Stimulated activated memory B cell treated with anti-CD40 and anti-IgM and Interleukin-4, amounts not matched to agents 10 μg/mL and 1 μg/mL and 100 μg/mL, for 72 hours (primary cell): ENCODE data around the gene RAMP3.
A peak's percentile ranks its signal among the peaks of the same experiment; 100 is the strongest.
"Not testable (repeated sequence)": the region's sequence is repeated elsewhere in the genome, so short reads cannot be mapped to it uniquely, and the experiment has no call there.

Experiments used
- ATAC-seq: fragments of 150-1000 bp; cut with Tn5 transposase; 2 replicates; pipeline ENCODE4 v1.10.0; 2021
- H3K27ac Mint-ChIP-seq: one replicate; pipeline ENCODE4 v1.8.0; 2022; ENCODE audit warnings: mild to moderate bottlenecking, mixed read lengths
- H3K27me3 Mint-ChIP-seq: one replicate; pipeline ENCODE4 v1.8.0; 2022; ENCODE audit warnings: mixed read lengths
- H3K36me3 Mint-ChIP-seq: one replicate; pipeline ENCODE4 v1.8.0; 2022; ENCODE audit warnings: mixed read lengths
- H3K4me1 Mint-ChIP-seq: one replicate; pipeline ENCODE4 v1.8.0; 2022; ENCODE audit warnings: mixed read lengths
- H3K4me3 Mint-ChIP-seq: one replicate; pipeline ENCODE4 v1.8.0; 2022; ENCODE audit warnings: mild to moderate bottlenecking, moderate library complexity, mixed read lengths
- H3K9me3 Mint-ChIP-seq: one replicate; pipeline ENCODE4 v1.8.0; 2022; ENCODE audit warnings: mixed read lengths

Gene RAMP3

GRCh38 chr7:45203459-45203858 is 45.9 kb downstream of the RAMP3 start:
- H3K27me3 Mint-ChIP-seq, result peaks cover 16% of the 10 kb centered on the region
- H3K4me3 Mint-ChIP-seq, result no peak overlapping the region
- H3K4me1 Mint-ChIP-seq, result peaks cover 25% of the 10 kb centered on the region
- H3K27ac Mint-ChIP-seq, result no peak overlapping the region
- no peaks in the 10 kb centered on the region for H3K36me3 Mint-ChIP-seq
- ATAC-seq, result no peak
- H3K9me3 Mint-ChIP-seq, result peaks cover 4% of the 10 kb centered on the region

GRCh38 chr7:45203936-45204445 is 46.4 kb downstream of the RAMP3 start:
- Mint-ChIP-seq H3K27ac (no peak overlapping the region), H3K27me3 (peaks cover 16% of the 10 kb centered on the region), H3K36me3 (no peaks in the 10 kb centered on the region), H3K4me1 (peaks cover 25% of the 10 kb centered on the region), H3K4me3 (peak overlapping the region; percentile 32), H3K9me3 (peaks cover 4% of the 10 kb centered on the region)
- peak; percentile 34 for ATAC-seq

GRCh38 chr7:45206266-45206665 is 48.7 kb downstream of the RAMP3 start:
- H3K27me3 Mint-ChIP-seq, H3K27ac Mint-ChIP-seq, H3K9me3 Mint-ChIP-seq, ATAC-seq, H3K4me3 Mint-ChIP-seq, H3K36me3 Mint-ChIP-seq: not testable (repeated sequence)
- peaks cover 25% of the 10 kb centered on the region for H3K4me1 Mint-ChIP-seq

GRCh38 chr7:45209909-45210308 is 52.3 kb downstream of the RAMP3 start:
- H3K36me3 Mint-ChIP-seq, ATAC-seq: not testable (repeated sequence)

GRCh38 chr7:45211066-45211465 is 53.5 kb downstream of the RAMP3 start:
- no peak overlapping the region for H3K4me3 Mint-ChIP-seq
- H3K9me3 Mint-ChIP-seq, result no peaks in the 10 kb centered on the region
- H3K36me3 Mint-ChIP-seq, result no peaks in the 10 kb centered on the region
- ATAC-seq, result no peak
- peaks cover under 1% of the 10 kb centered on the region for H3K4me1 Mint-ChIP-seq
- H3K27me3 Mint-ChIP-seq, result peaks cover 47% of the 10 kb centered on the region
- no peak overlapping the region for H3K27ac Mint-ChIP-seq

More at GRCh38 chr7:45209909-45210308, 52.3 kb downstream of the RAMP3 start:
- Mint-ChIP-seq H3K4me1 (peaks cover 12% of the 10 kb centered on the region), H3K27me3 (peaks cover 36% of the 10 kb centered on the region)
- not testable (repeated sequence) for H3K4me3 Mint-ChIP-seq, H3K9me3 Mint-ChIP-seq, H3K27ac Mint-ChIP-seq

- Mint-ChIP-seq H3K4me3 (no peak overlapping the region), H3K36me3 (no peaks in the 10 kb centered on the region), H3K9me3 (no peaks in the 10 kb centered on the region), H3K27ac (no peak overlapping the region), H3K27me3 (peaks cover 54% of the 10 kb centered on the region), H3K4me1 (no peaks in the 10 kb centered on the region)
- no peak for ATAC-seq
Measured at GRCh38 chr7:45211958-45212357, 54.4 kb downstream of the RAMP3 start.

GRCh38 chr7:45212606-45213005 is 55.0 kb downstream of the RAMP3 start:
- Mint-ChIP-seq H3K9me3 (no peaks in the 10 kb centered on the region), H3K4me1 (no peaks in the 10 kb centered on the region)
- no peak for ATAC-seq

GRCh38 chr7:45215601-45216062 is 58.0 kb downstream of the RAMP3 start:
- Mint-ChIP-seq H3K27me3 (peaks cover 83% of the 10 kb centered on the region), H3K36me3 (no peaks in the 10 kb centered on the region), H3K4me1 (no peaks in the 10 kb centered on the region), H3K4me3 (no peak overlapping the region), H3K27ac (no peak overlapping the region), H3K9me3 (no peaks in the 10 kb centered on the region)
- no peak for ATAC-seq

More at GRCh38 chr7:45212606-45213005, 55.0 kb downstream of the RAMP3 start:
- Mint-ChIP-seq H3K4me3 (no peak overlapping the region), H3K27ac (no peak overlapping the region), H3K36me3 (no peaks in the 10 kb centered on the region), H3K27me3 (peaks cover 55% of the 10 kb centered on the region)

GRCh38 chr7:45216181-45216580 is 58.6 kb downstream of the RAMP3 start:
- H3K9me3 Mint-ChIP-seq, result no peaks in the 10 kb centered on the region
- H3K27me3 Mint-ChIP-seq, result peaks cover 82% of the 10 kb centered on the region
- ATAC-seq, result no peak
- H3K27ac Mint-ChIP-seq, result no peak overlapping the region
- H3K4me1 Mint-ChIP-seq, result no peaks in the 10 kb centered on the region
- H3K4me3 Mint-ChIP-seq, result no peak overlapping the region
- H3K36me3 Mint-ChIP-seq, result no peaks in the 10 kb centered on the region

- H3K36me3 Mint-ChIP-seq, result no peaks in the 10 kb centered on the region
- peaks cover 80% of the 10 kb centered on the region for H3K27me3 Mint-ChIP-seq
- H3K27ac Mint-ChIP-seq, result no peak overlapping the region
- no peaks in the 10 kb centered on the region for H3K4me1 Mint-ChIP-seq
- no peak overlapping the region for H3K4me3 Mint-ChIP-seq
- no peaks in the 10 kb centered on the region for H3K9me3 Mint-ChIP-seq
- ATAC-seq, result no peak
Measured at GRCh38 chr7:45216622-45217165, 59.1 kb downstream of the RAMP3 start.

GRCh38 chr7:45217358-45217757 is 59.8 kb downstream of the RAMP3 start:
- H3K4me3 Mint-ChIP-seq, result no peak overlapping the region
- no peak overlapping the region for H3K27ac Mint-ChIP-seq
- no peaks in the 10 kb centered on the region for H3K9me3 Mint-ChIP-seq
- no peaks in the 10 kb centered on the region for H3K4me1 Mint-ChIP-seq
- H3K36me3 Mint-ChIP-seq, result no peaks in the 10 kb centered on the region
- ATAC-seq, result peak; percentile 14
- H3K27me3 Mint-ChIP-seq, result peaks cover 80% of the 10 kb centered on the region

GRCh38 chr7:45219130-45219529 is 61.5 kb downstream of the RAMP3 start:
- no peaks in the 10 kb centered on the region for H3K36me3 Mint-ChIP-seq
- no peaks in the 10 kb centered on the region for H3K4me1 Mint-ChIP-seq
- peaks cover 79% of the 10 kb centered on the region for H3K27me3 Mint-ChIP-seq
- no peak for ATAC-seq
- no peak overlapping the region for H3K27ac Mint-ChIP-seq
- no peaks in the 10 kb centered on the region for H3K9me3 Mint-ChIP-seq
- H3K4me3 Mint-ChIP-seq, result no peak overlapping the region

GRCh38 chr7:45219801-45220435 is 62.3 kb downstream of the RAMP3 start:
- H3K27me3 Mint-ChIP-seq, result peaks cover 75% of the 10 kb centered on the region
- H3K4me3 Mint-ChIP-seq, result no peak overlapping the region
- H3K9me3 Mint-ChIP-seq, result no peaks in the 10 kb centered on the region
- H3K4me1 Mint-ChIP-seq, result no peaks in the 10 kb centered on the region
- H3K27ac Mint-ChIP-seq, result no peak overlapping the region
- no peak for ATAC-seq
- H3K36me3 Mint-ChIP-seq, result no peaks in the 10 kb centered on the region

GRCh38 chr7:45220846-45221618 is 63.4 kb downstream of the RAMP3 start:
- ATAC-seq, result no peak
- H3K4me3 Mint-ChIP-seq, result no peak overlapping the region
- no peaks in the 10 kb centered on the region for H3K36me3 Mint-ChIP-seq
- H3K4me1 Mint-ChIP-seq, result no peaks in the 10 kb centered on the region
- peaks cover 75% of the 10 kb centered on the region for H3K27me3 Mint-ChIP-seq
- no peak overlapping the region for H3K27ac Mint-ChIP-seq
- H3K9me3 Mint-ChIP-seq, result no peaks in the 10 kb centered on the region

- Mint-ChIP-seq H3K9me3 (no peaks in the 10 kb centered on the region), H3K27ac (no peak overlapping the region), H3K4me3 (no peak overlapping the region), H3K4me1 (no peaks in the 10 kb centered on the region), H3K27me3 (peaks cover 77% of the 10 kb centered on the region), H3K36me3 (no peaks in the 10 kb centered on the region)
- ATAC-seq, result no peak
Measured at GRCh38 chr7:45221896-45222604, 64.5 kb downstream of the RAMP3 start.
